NCI-H510A treated with DMSO at 0.1 percent for 48 hours (cell line): ENCODE results near the gene TMEM179B.

Source experiments
- DNase-seq: peaks from one replicate; lab custom pipeline; 2025; lab: John Stamatoyannopoulos, UW

Gene TMEM179B

GRCh38 chr11:62832336-62833234 lies 45.4 kb downstream of the TMEM179B start, which contains the start of gene TEX54:
TEX54 (minus strand) TSS chr11:62832841.
- no peak for DNase-seq

- DNase-seq = no peak
These were observed 48.1 kb downstream of the TMEM179B start for GRCh38 chr11:62835336-62835735.

- peak; percentile 89 for DNase-seq
These were observed 52.1 kb downstream of the TMEM179B start, which contains the start of gene WDR74 for GRCh38 chr11:62839050-62839945. WDR74 (minus strand) TSS chr11:62839590; CDS start chr11:62839570, 20 bp downstream.
